Neural cell (in vitro differentiated cells): Measurements from ENCODE around the gene BMPR2. TPM values are rescaled to one million over a fixed set of nuclear protein-coding genes. Genes with fewer than 3 reads are reported as not detected.

Source experiments
- H2AFZ ChIP-seq: fragments of 200-600, 300-800 bp; sonication (generic), shearing (Covaris generic); 2 replicates; pipeline ENCODE4 v1.6.0; 2014; ENCODE audit warnings: low read depth, mild to moderate bottlenecking, antibody characterized with exemption, low read length, moderate library complexity
- H3F3A ChIP-seq: fragments of 200-600 bp; shearing (Covaris generic); 2 replicates; pipeline ENCODE4 v1.6.1; 2016; ENCODE audit warnings: mild to moderate bottlenecking, moderate library complexity, mixed read lengths, antibody characterized with exemption, low read length; ENCODE audit not compliant: insufficient read depth, poor library complexity, severe bottlenecking
- H3K27ac ChIP-seq: fragments of 200-600, 300-800 bp; sonication (generic), shearing (Covaris generic); 2 replicates; pipeline ENCODE4 v1.5.1; 2014; ENCODE audit warnings: mild to moderate bottlenecking, low read length, moderate library complexity
- H3K27me3 ChIP-seq: fragments of 300-800, 200-600 bp; sonication (generic), shearing (Covaris generic); 2 replicates; pipeline ENCODE4 v1.6.0; 2014; ENCODE audit warnings: mild to moderate bottlenecking, low read depth, low read length, moderate library complexity; ENCODE audit not compliant: insufficient read depth
- H3K36me3 ChIP-seq: fragments of 300-800, 200-600 bp; sonication (generic), shearing (Covaris generic); 2 replicates; pipeline ENCODE4 v1.5.1; 2014; ENCODE audit warnings: mild to moderate bottlenecking, antibody characterized with exemption, low read length, moderate library complexity; ENCODE audit not compliant: insufficient read depth
- H3K4me2 ChIP-seq: fragments of 300-800, 200-600 bp; sonication (generic), shearing (Covaris generic); 2 replicates; pipeline ENCODE4 v1.6.0; 2014; ENCODE audit warnings: mild to moderate bottlenecking, low read length
- H3K4me3 ChIP-seq: fragments of 300-800, 200-600 bp; sonication (generic), shearing (Covaris generic); 2 replicates; pipeline ENCODE4 v1.5.1; 2014; ENCODE audit warnings: mild to moderate bottlenecking, low read length, moderate library complexity
- H3K79me2 ChIP-seq: fragments of 200-600 bp; shearing (Covaris generic); replicated peaks from 2 replicates; pipeline ENCODE4 v1.6.0; 2014; ENCODE audit warnings: mild to moderate bottlenecking, low read length, moderate library complexity; ENCODE audit not compliant: insufficient read depth
- H3K9ac ChIP-seq: fragments of 300-800, 200-600 bp; sonication (generic), shearing (Covaris generic); 2 replicates; pipeline ENCODE4 v1.6.1; 2016; ENCODE audit warnings: mild to moderate bottlenecking, low read length, mixed read lengths
- H3K9me2 ChIP-seq: fragments of 200-600 bp; shearing (Covaris generic); 2 replicates; pipeline ENCODE4 v1.6.1; 2016; ENCODE audit warnings: mild to moderate bottlenecking, low read length, mixed read lengths; ENCODE audit not compliant: insufficient read depth
- H3K9me3 ChIP-seq: fragments of 200-600, 300-800 bp; sonication (generic), shearing (Covaris generic); 2 replicates; pipeline ENCODE4 v1.6.1; 2016; ENCODE audit warnings: mild to moderate bottlenecking, mixed run types, low read length, moderate library complexity, mixed read lengths
- H4K20me1 ChIP-seq: fragments of 200-600 bp; shearing (Covaris generic); 2 replicates; pipeline ENCODE4 v1.6.1; 2016; ENCODE audit warnings: mild to moderate bottlenecking, mixed run types; ENCODE audit not compliant: insufficient read depth
- CTCF ChIP-seq: fragments of 450-650 bp; IDR thresholded peaks from 2 replicates; pipeline ENCODE4 v1.5.1; 2014; ENCODE audit warnings: antibody characterized with exemption, mild to moderate bottlenecking, moderate library complexity; ENCODE audit not compliant: poor library complexity, severe bottlenecking
- EP300 ChIP-seq: fragments of 450-650 bp; conservative IDR thresholded peaks from 2 replicates; pipeline ENCODE4 v1.6.1; 2014; ENCODE audit warnings: antibody characterized with exemption, mild to moderate bottlenecking, moderate library complexity; ENCODE audit not compliant: poor library complexity, severe bottlenecking
- EZH2 ChIP-seq: fragments of 200-600, 300-800 bp; shearing (Covaris generic), sonication (generic); IDR thresholded peaks from 2 replicates; pipeline ENCODE4 v1.6.1; 2014; ENCODE audit warnings: antibody characterized with exemption, low read length, borderline replicate concordance, mild to moderate bottlenecking; ENCODE audit not compliant: insufficient read depth, poor library complexity, severe bottlenecking
- MXI1 ChIP-seq: fragments of 450-650 bp; conservative IDR thresholded peaks from 2 replicates; pipeline ENCODE4 v1.6.1; 2014; ENCODE audit warnings: antibody characterized with exemption, mild to moderate bottlenecking; ENCODE audit not compliant: poor library complexity, severe bottlenecking
- POLR2AphosphoS5 ChIP-seq: IDR thresholded peaks from 2 replicates; pipeline ENCODE4 v1.6.1; 2012
- RAD21 ChIP-seq: fragments of 450-650 bp; conservative IDR thresholded peaks from 2 replicates; pipeline ENCODE4 v1.6.1; 2014; ENCODE audit warnings: antibody characterized with exemption, mild to moderate bottlenecking, moderate library complexity
- REST ChIP-seq: IDR thresholded peaks from 2 replicates; pipeline ENCODE4 v1.6.1; 2012; ENCODE audit warnings: borderline replicate concordance
- SMC3 ChIP-seq: fragments of 450-650 bp; conservative IDR thresholded peaks from 2 replicates; pipeline ENCODE4 v1.6.1; 2014; ENCODE audit warnings: antibody characterized with exemption, mild to moderate bottlenecking, moderate library complexity; ENCODE audit not compliant: poor library complexity
- TAF1 ChIP-seq: IDR thresholded peaks from 2 replicates; pipeline ENCODE4 v1.6.1; 2012; ENCODE audit warnings: low read depth
- polyA plus RNA-seq: library from polyadenylated mRNA; depleted of rRNA; stranded (reverse); fragments of >200 nt; gene quantifications from 2 replicates; pipeline ENCODE4 v1.2.3, GENCODE V29; 2014

Gene BMPR2
- polyA plus RNA-seq, 1 donor from 2014 or later = 18.4 TPM

DNA sequence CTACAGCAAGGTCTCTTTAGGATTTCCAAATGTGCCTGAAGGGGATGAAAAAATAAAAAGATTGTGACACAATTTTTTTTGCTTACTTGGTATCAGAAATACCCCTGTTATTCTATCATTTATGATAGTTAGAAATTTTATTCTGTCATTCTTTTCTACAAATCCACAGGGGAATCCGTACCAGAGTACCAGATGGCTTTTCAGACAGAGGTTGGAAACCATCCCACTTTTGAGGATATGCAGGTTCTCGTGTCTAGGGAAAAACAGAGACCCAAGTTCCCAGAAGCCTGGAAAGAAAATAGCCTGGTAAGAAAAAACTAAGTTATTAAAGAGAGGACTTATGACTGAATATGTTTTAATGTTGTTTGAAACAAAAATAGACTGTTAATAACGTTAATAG is 166.0 kb downstream of the BMPR2 start:
- Histone ChIP-seq H3K27ac (no peak overlapping the region), H3K79me2 (no peaks in the 10 kb centered on the region), H2AFZ (no peak overlapping the region), H3F3A (no peaks in the 10 kb centered on the region), H3K9me3 (no peaks in the 10 kb centered on the region), H3K27me3 (no peaks in the 10 kb centered on the region), H3K36me3 (no peaks in the 10 kb centered on the region), H3K9me2 (no peaks in the 10 kb centered on the region), H4K20me1 (no peaks in the 10 kb centered on the region), H3K4me3 (no peak overlapping the region), H3K9ac (no peak overlapping the region), H3K4me2 (no peak overlapping the region)
- TF ChIP-seq EP300 = no peak
- TF ChIP-seq CTCF = no peak
- no peak for TF ChIP-seq POLR2AphosphoS5
- TF ChIP-seq EZH2 = no peak
- TF ChIP-seq MXI1 = no peak
- TF ChIP-seq TAF1 = no peak
- TF ChIP-seq SMC3 = no peak
- TF ChIP-seq REST = no peak
- no peak for TF ChIP-seq RAD21

- Histone ChIP-seq H3K79me2 (no peaks in the 10 kb centered on the region), H3K9me2 (no peaks in the 10 kb centered on the region), H3K27me3 (no peaks in the 10 kb centered on the region), H3K9me3 (no peaks in the 10 kb centered on the region), H3F3A (no peaks in the 10 kb centered on the region), H3K27ac (no peak overlapping the region), H3K4me2 (no peak overlapping the region), H3K36me3 (peaks cover 5% of the 10 kb centered on the region), H2AFZ (no peak overlapping the region), H3K9ac (no peak overlapping the region), H4K20me1 (no peaks in the 10 kb centered on the region), H3K4me3 (no peak overlapping the region)
- TF ChIP-seq MXI1 (no peak), SMC3 (no peak), RAD21 (no peak), EP300 (no peak), POLR2AphosphoS5 (no peak), CTCF (no peak), TAF1 (no peak), REST (no peak), EZH2 (no peak)
These were observed 169.4 kb downstream of the BMPR2 start for GRCh38 chr2:202545523-202545922.
